Bronchial epithelial cell (primary cell): ENCODE data around the gene ABCC1. TPM values are rescaled to one million over a fixed set of nuclear protein-coding genes. Genes with fewer than 3 reads are reported as not detected.

Source experiments
- DNase-seq: peaks from one replicate; pipeline ENCODE4 v3.0.0-alpha.2; 2010; ENCODE audit warnings: low read depth
- FAIRE-seq: peaks from 2 replicates; lab custom pipeline; 2011; peaks lifted over from hg19 to GRCh38; lab: Jason Lieb, UNC
- H3K27me3 ChIP-seq: 2 replicates; pipeline ENCODE4 v1.5.1; 2011; ENCODE audit warnings: low read length; ENCODE audit not compliant: control insufficient read depth, insufficient read depth
- H3K36me3 ChIP-seq: 2 replicates; pipeline ENCODE4 v1.5.1; 2011; ENCODE audit warnings: low read length; ENCODE audit not compliant: control insufficient read depth, insufficient read depth
- H3K4me3 ChIP-seq: 2 replicates; pipeline ENCODE4 v1.5.1; 2011; ENCODE audit warnings: mild to moderate bottlenecking, low read depth, low read length, control low read depth
- CTCF ChIP-seq: IDR thresholded peaks from 2 replicates; pipeline ENCODE4 v1.5.1; 2011; ENCODE audit warnings: mild to moderate bottlenecking, moderate library complexity, low read length, control low read depth, inconsistent platforms; ENCODE audit not compliant: insufficient read depth, severe bottlenecking
- total RNA-seq: library from RNA; depleted of rRNA; stranded (reverse); fragments of >200 nt; gene quantifications from 2 replicates; pipeline ENCODE4 v1.2.1, GENCODE V29; 2014

The ABCC1 gene
- total RNA-seq, 1 donor from 2014 or later = 31.3 TPM

GRCh38 chr16:16191493-16192167 is 242.2 kb downstream of the ABCC1 start:
- no peak overlapping the region for H3K4me3 ChIP-seq
- no peaks in the 10 kb centered on the region for H3K27me3 ChIP-seq
- no peaks in the 10 kb centered on the region for H3K36me3 ChIP-seq
- DNase-seq (no peak), FAIRE-seq (no peak)
- no peak for TF ChIP-seq CTCF

Other genes starting within 250 kb of the ABCC1 start
- gene MYH11, start 92.6 kb upstream of the ABCC1 start, total RNA-seq = under 0.01 TPM in 1 of 2 replicates, not detected in the other
- 46.6 and 56.7 TPM in 2 replicates for gene CEP20, start 61.0 kb upstream of the ABCC1 start, total RNA-seq